Endodermal cell (in vitro differentiated cells): Measurements from ENCODE around the gene LTBP1. TPM values are rescaled to one million over a fixed set of nuclear protein-coding genes. Genes with fewer than 3 reads are reported as not detected.

Experiments used
- DNase-seq: peaks from one replicate; pipeline ENCODE4 v3.0.0-alpha.2; 2017
- H3K27ac ChIP-seq: 2 replicates; pipeline ENCODE4 v1.5.1; 2013; ENCODE audit warnings: mild to moderate bottlenecking, low read depth, low read length, moderate library complexity
- H3K27me3 ChIP-seq: 2 replicates; pipeline ENCODE4 v1.6.1; 2013; ENCODE audit warnings: mild to moderate bottlenecking, low read length, moderate library complexity; ENCODE audit not compliant: insufficient read depth, control insufficient read depth, poor library complexity, severe bottlenecking
- H3K36me3 ChIP-seq: 2 replicates; pipeline ENCODE4 v1.7.0; 2013; ENCODE audit warnings: mild to moderate bottlenecking, low read length, moderate library complexity; ENCODE audit not compliant: control insufficient read depth, insufficient read depth
- H3K4me1 ChIP-seq: one replicate; pipeline ENCODE4 v1.7.0; 2013; ENCODE audit warnings: low read length; ENCODE audit not compliant: control insufficient read depth, insufficient read depth
- H3K4me3 ChIP-seq: 2 replicates; pipeline ENCODE4 v1.5.1; 2013; ENCODE audit warnings: mild to moderate bottlenecking, low read length, moderate library complexity
- H3K9ac ChIP-seq: 2 replicates; pipeline ENCODE4 v1.6.1; 2013; ENCODE audit warnings: mild to moderate bottlenecking, low read length, moderate library complexity; ENCODE audit not compliant: poor library complexity, severe bottlenecking; ENCODE audit errors: extremely low read depth
- H3K9me3 ChIP-seq: 2 replicates; pipeline ENCODE4 v1.6.1; 2013; ENCODE audit warnings: mild to moderate bottlenecking, low read length, moderate library complexity; ENCODE audit not compliant: control insufficient read depth
- H3K27ac Mint-ChIP-seq: 2 replicates; pipeline ENCODE4 v1.8.0; 2020; ENCODE audit warnings: mixed read lengths
- H3K27me3 Mint-ChIP-seq: 2 replicates; pipeline ENCODE4 v1.8.0; 2021; ENCODE audit warnings: mild to moderate bottlenecking, mixed read lengths; ENCODE audit not compliant: insufficient read depth
- H3K36me3 Mint-ChIP-seq: 2 replicates; pipeline ENCODE4 v1.8.0; 2020; ENCODE audit warnings: low read depth, mixed read lengths
- H3K4me1 Mint-ChIP-seq: 2 replicates; pipeline ENCODE4 v1.8.0; 2020; ENCODE audit warnings: mixed read lengths
- H3K4me3 Mint-ChIP-seq: 2 replicates; pipeline ENCODE4 v1.8.0; 2020; ENCODE audit warnings: mild to moderate bottlenecking, moderate library complexity, mixed read lengths
- H3K9me3 Mint-ChIP-seq: 2 replicates; pipeline ENCODE4 v1.8.0; 2020; ENCODE audit warnings: mild to moderate bottlenecking, mixed read lengths
- WGBS, 2 experiments: methylation state at CpG; one replicate each; pipeline versions ENCODE4 v1.1.5 to v1.1.7; 2013; ENCODE audit warnings: missing lambda C conversion rate in 2 of 2, mixed read lengths in 1 of 2; ENCODE audit not compliant: insufficient coverage in 1 of 2, insufficient read length in 1 of 2; 5-methylcytosine and 5-hydroxymethylcytosine counted together
- total RNA-seq, 2 donors: library from RNA; stranded (reverse); fragmentation: NEBNext Ultra II Directional in 1 of 2; extraction: Animal tissue kit (Norgen Biotek cat#: 25700) in 1 of 2; gene quantifications; 2 replicates in 1 of 2; 3 replicates in 1 of 2; pipeline ENCODE4 v1.2.1, GENCODE V29; 2021
- TF ChIP-seq, protein P1 (sequence below): fragments of 200-600 bp; sonication (generic); conservative IDR thresholded peaks from 2 replicates; pipeline ENCODE4 v1.5.0; 2021; ENCODE audit warnings: antibody characterized with exemption, mild to moderate bottlenecking

The LTBP1 gene
- total RNA-seq, 2 donors from 2014 or later, result 43.2 to 43.4 TPM

GRCh38 chr2:33275689-33276444 is 329.1 kb downstream of the LTBP1 start:
- peaks cover 23% of the 10 kb centered on the region for H3K36me3 Mint-ChIP-seq
- WGBS, 2 experiments, result 87 to 97% methylated on average over 10 to 12 of the region's 12 CpGs
- no peak overlapping the region for H3K4me3 ChIP-seq
- no peaks in the 10 kb centered on the region for H3K27me3 Mint-ChIP-seq
- no peaks in the 10 kb centered on the region for H3K4me1 ChIP-seq
- H3K27ac Mint-ChIP-seq, result no peak overlapping the region
- TF ChIP-seq, protein P1, sequence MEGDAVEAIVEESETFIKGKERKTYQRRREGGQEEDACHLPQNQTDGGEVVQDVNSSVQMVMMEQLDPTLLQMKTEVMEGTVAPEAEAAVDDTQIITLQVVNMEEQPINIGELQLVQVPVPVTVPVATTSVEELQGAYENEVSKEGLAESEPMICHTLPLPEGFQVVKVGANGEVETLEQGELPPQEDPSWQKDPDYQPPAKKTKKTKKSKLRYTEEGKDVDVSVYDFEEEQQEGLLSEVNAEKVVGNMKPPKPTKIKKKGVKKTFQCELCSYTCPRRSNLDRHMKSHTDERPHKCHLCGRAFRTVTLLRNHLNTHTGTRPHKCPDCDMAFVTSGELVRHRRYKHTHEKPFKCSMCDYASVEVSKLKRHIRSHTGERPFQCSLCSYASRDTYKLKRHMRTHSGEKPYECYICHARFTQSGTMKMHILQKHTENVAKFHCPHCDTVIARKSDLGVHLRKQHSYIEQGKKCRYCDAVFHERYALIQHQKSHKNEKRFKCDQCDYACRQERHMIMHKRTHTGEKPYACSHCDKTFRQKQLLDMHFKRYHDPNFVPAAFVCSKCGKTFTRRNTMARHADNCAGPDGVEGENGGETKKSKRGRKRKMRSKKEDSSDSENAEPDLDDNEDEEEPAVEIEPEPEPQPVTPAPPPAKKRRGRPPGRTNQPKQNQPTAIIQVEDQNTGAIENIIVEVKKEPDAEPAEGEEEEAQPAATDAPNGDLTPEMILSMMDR, result no peak
- DNase-seq, result no peak
- no peak overlapping the region for H3K27ac ChIP-seq
- H3K4me3 Mint-ChIP-seq, result no peak overlapping the region
- no peaks in the 10 kb centered on the region for H3K27me3 ChIP-seq
- H3K9me3 Mint-ChIP-seq, result no peaks in the 10 kb centered on the region
- H3K9me3 ChIP-seq, result no peaks in the 10 kb centered on the region
- H3K36me3 ChIP-seq, result no peaks in the 10 kb centered on the region
- no peaks in the 10 kb centered on the region for H3K4me1 Mint-ChIP-seq
- H3K9ac ChIP-seq, result no peak overlapping the region

DNA sequence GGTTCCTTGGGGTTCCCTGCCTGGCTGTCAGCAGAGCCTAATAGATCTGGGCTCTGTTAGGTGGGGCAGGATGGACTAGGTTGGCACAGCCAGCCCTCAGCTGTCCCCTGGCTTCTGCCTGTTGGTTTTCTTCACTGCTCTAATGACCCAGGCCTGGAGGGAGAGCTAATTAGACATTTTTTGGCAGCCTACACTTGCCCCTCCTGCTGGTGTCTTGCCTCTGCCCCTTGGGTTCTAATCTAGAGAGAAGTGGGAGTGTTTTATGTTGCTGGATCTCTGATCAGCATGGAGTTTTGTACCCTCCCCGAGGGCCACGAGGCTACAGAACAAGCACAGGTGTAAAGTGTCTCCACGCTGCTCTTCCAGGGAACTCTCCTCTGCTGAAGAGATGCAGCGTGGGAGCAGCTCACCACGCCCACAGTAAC is 330.3 kb downstream of the LTBP1 start:
- Mint-ChIP-seq H3K36me3 (peaks cover 23% of the 10 kb centered on the region), H3K27me3 (no peaks in the 10 kb centered on the region)

DNA sequence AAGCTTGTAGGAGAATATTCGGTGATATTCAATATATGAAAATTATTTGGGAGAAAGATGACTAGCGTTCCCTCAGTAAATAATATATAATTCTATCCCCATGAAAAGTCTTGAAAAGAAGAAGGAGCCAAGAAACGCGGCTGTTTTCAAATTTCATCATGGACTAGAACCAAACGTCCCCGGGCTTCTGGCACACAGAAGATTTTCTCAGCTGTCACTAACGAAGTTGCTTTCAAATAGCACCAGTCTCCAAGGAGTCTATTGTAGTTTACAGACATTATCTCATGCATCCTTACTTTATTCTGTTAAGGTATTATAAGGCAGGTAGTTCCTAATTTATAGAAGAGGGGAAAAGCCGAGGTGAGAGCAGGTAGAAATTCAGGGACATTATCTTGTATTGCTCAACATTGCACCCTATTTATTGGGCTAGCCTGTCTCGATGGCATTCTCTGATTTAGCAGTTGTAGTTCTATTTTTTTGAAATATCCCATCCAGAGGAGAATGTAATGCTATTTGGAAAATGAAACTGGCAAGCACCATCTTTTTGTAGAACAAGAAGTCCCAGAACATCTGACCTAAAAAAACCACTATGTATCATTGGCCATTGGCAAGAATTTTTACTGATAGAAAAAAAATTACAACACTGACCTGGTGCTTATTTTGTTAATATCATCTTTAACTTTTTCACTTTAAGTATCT is 331.6 kb downstream of the LTBP1 start:
- Histone ChIP-seq H3K9me3 (no peaks in the 10 kb centered on the region), H3K36me3 (no peaks in the 10 kb centered on the region), H3K9ac (no peak overlapping the region), H3K4me3 (no peak overlapping the region), H3K4me1 (no peaks in the 10 kb centered on the region), H3K27me3 (no peaks in the 10 kb centered on the region), H3K27ac (no peak overlapping the region)
- Mint-ChIP-seq H3K4me1 (no peaks in the 10 kb centered on the region), H3K27ac (no peak overlapping the region), H3K27me3 (no peaks in the 10 kb centered on the region), H3K9me3 (no peaks in the 10 kb centered on the region), H3K4me3 (no peak overlapping the region), H3K36me3 (peaks cover 23% of the 10 kb centered on the region)
- WGBS, 2 experiments, result 94 to 100% methylated on average over 3 to 9 of the region's 9 CpGs
- DNase-seq, result no peak
- TF ChIP-seq, protein P1, result no peak

More for the DNA sequence above, 330.3 kb downstream of the LTBP1 start:
- no peak for DNase-seq
- H3K4me1 Mint-ChIP-seq, result no peaks in the 10 kb centered on the region
- TF ChIP-seq, protein P1, result no peak
- Histone ChIP-seq H3K4me1 (no peaks in the 10 kb centered on the region), H3K9ac (no peak overlapping the region), H3K27ac (no peak overlapping the region), H3K9me3 (no peaks in the 10 kb centered on the region), H3K27me3 (no peaks in the 10 kb centered on the region), H3K4me3 (no peak overlapping the region), H3K36me3 (no peaks in the 10 kb centered on the region)
- no peak overlapping the region for H3K27ac Mint-ChIP-seq
- no peak overlapping the region for H3K4me3 Mint-ChIP-seq
- 89 to 91% methylated on average over 5 of the region's 5 CpGs for WGBS, 2 experiments
- H3K9me3 Mint-ChIP-seq, result no peaks in the 10 kb centered on the region
